ENCODE measurements around the gene LHX1.

Gene LHX1

GRCh38 chr17:36937001-36937958, at the start of gene LHX1:
Gene LHX1 (plus strand): TSS chr17:36937475. CDS start chr17:36938198, 723 bp downstream.
- in situ Hi-C loops (cut with MboI; ENCODE audit: low sequenced_read_pairs, unreplicated experiment): no loop called here
- DNase-seq (ENCODE audit: low spot score): peak; percentile 44
- no peak for TF ChIP-seq CTCF (IDR thresholded peaks at IDR 0.05; ENCODE audit: borderline replicate concordance, control extremely low read depth, extremely low read depth, insufficient read depth, missing control alignments)

- DNase-seq (ENCODE audit: low spot score): no peak
- no peak for TF ChIP-seq CTCF (IDR thresholded peaks at IDR 0.05; ENCODE audit: borderline replicate concordance, control extremely low read depth, extremely low read depth, insufficient read depth, missing control alignments)
- in situ Hi-C loops (cut with MboI; ENCODE audit: low sequenced_read_pairs, unreplicated experiment): no loop called here
These were observed 48.9 kb upstream of the LHX1 start for GRCh38 chr17:36888236-36888951.

- no peak for DNase-seq (ENCODE audit: low spot score)
- in situ Hi-C loops (cut with MboI; ENCODE audit: low sequenced_read_pairs, unreplicated experiment): no loop called here
- no peak for TF ChIP-seq CTCF (IDR thresholded peaks at IDR 0.05; ENCODE audit: borderline replicate concordance, control extremely low read depth, extremely low read depth, insufficient read depth, missing control alignments)
These were observed 47.4 kb upstream of the LHX1 start for GRCh38 chr17:36889770-36890349.

GRCh38 chr17:36890398-36891168, 46.7 kb upstream of the LHX1 start:
- in situ Hi-C loops (cut with MboI; ENCODE audit: low sequenced_read_pairs, unreplicated experiment): no loop called here
- TF ChIP-seq CTCF (IDR thresholded peaks at IDR 0.05; ENCODE audit: borderline replicate concordance, control extremely low read depth, extremely low read depth, insufficient read depth, missing control alignments): no peak
- DNase-seq (ENCODE audit: low spot score): no peak

- in situ Hi-C loops (cut with MboI; ENCODE audit: low sequenced_read_pairs, unreplicated experiment): no loop called here
- DNase-seq (ENCODE audit: low spot score): no peak
- no peak for TF ChIP-seq CTCF (IDR thresholded peaks at IDR 0.05; ENCODE audit: borderline replicate concordance, control extremely low read depth, extremely low read depth, insufficient read depth, missing control alignments)
These were observed 45.0 kb upstream of the LHX1 start for GRCh38 chr17:36892112-36892838.
